HG03159 (cell line): ENCODE measurements around the gene CEP57L1.

ENCODE experiments used
- ATAC-seq: cut with Tn5 transposase; IDR thresholded peaks from one replicate; pipeline ENCODE4 v1.9.1; 2021; ENCODE audit warnings: mild to moderate bottlenecking, moderate library complexity; ENCODE audit not compliant: unreplicated experiment

Gene CEP57L1

GRCh38 chr6:109095036-109095834 is at the start of gene CEP57L1:
CEP57L1 (plus strand) TSS chr6:109095507; CDS start chr6:109145222, 49,715 bp downstream.
- peak; percentile 73 for ATAC-seq

GRCh38 chr6:109048176-109048575 is 47.1 kb upstream of the CEP57L1 start:
- ATAC-seq = no peak

GRCh38 chr6:109048670-109049415 is 46.5 kb upstream of the CEP57L1 start:
- no peak for ATAC-seq

- ATAC-seq = no peak
Observed at GRCh38 chr6:109050012-109050411, 45.3 kb upstream of the CEP57L1 start.

- ATAC-seq = no peak
Observed at GRCh38 chr6:109050447-109051102, 44.7 kb upstream of the CEP57L1 start.

- ATAC-seq = no peak
Observed at GRCh38 chr6:109051301-109052017, 43.8 kb upstream of the CEP57L1 start.

GRCh38 chr6:109052018-109052651 is 43.2 kb upstream of the CEP57L1 start:
- no peak for ATAC-seq

- no peak for ATAC-seq
Observed at GRCh38 chr6:109052852-109053251, 42.5 kb upstream of the CEP57L1 start.

GRCh38 chr6:109053336-109053735 is 42.0 kb upstream of the CEP57L1 start:
- ATAC-seq = no peak

- ATAC-seq = no peak
Observed at GRCh38 chr6:109055771-109056235, 39.5 kb upstream of the CEP57L1 start.

GRCh38 chr6:109056661-109057060 is 38.6 kb upstream of the CEP57L1 start:
- no peak for ATAC-seq

GRCh38 chr6:109058620-109059019 is 36.7 kb upstream of the CEP57L1 start:
- ATAC-seq = no peak

GRCh38 chr6:109059153-109059552 is 36.2 kb upstream of the CEP57L1 start:
- ATAC-seq = no peak

GRCh38 chr6:109059571-109060021 is 35.7 kb upstream of the CEP57L1 start:
- no peak for ATAC-seq

- no peak for ATAC-seq
Observed at GRCh38 chr6:109060571-109060970, 34.7 kb upstream of the CEP57L1 start.

GRCh38 chr6:109062216-109062615 is 33.1 kb upstream of the CEP57L1 start:
- ATAC-seq = no peak

- no peak for ATAC-seq
Observed at GRCh38 chr6:109062767-109063352, 32.4 kb upstream of the CEP57L1 start.

- no peak for ATAC-seq
Observed at GRCh38 chr6:109069746-109070145, 25.6 kb upstream of the CEP57L1 start.

- ATAC-seq = no peak
Observed at GRCh38 chr6:109071125-109071917, 24.0 kb upstream of the CEP57L1 start.
